Choroid plexus epithelial cell (primary cell): ENCODE results near the gene A2ML1.

Source experiments
- DNase-seq: peaks from one replicate; pipeline ENCODE4 v3.0.0-alpha.2; 2010; ENCODE audit warnings: low read depth
- H3K4me3 ChIP-seq: 2 replicates; pipeline ENCODE4 v1.5.1; 2011; ENCODE audit warnings: low read depth, mild to moderate bottlenecking, control low read depth, low read length, moderate library complexity
- CTCF ChIP-seq: conservative IDR thresholded peaks from 2 replicates; pipeline ENCODE4 v1.5.1; 2011; ENCODE audit warnings: low read depth, mild to moderate bottlenecking, control low read depth, inconsistent platforms, low read length, moderate library complexity

Gene A2ML1

GRCh38 chr12:8823565-8824300, 1.3 kb downstream of the A2ML1 start:
- peak; percentile 87 for TF ChIP-seq CTCF
- peak; percentile 56 for DNase-seq

GRCh38 chr12:8827551-8828256, 5.3 kb downstream of the A2ML1 start:
- DNase-seq = no peak
- no peak overlapping the region for H3K4me3 ChIP-seq
- TF ChIP-seq CTCF = no peak

More at GRCh38 chr12:8823565-8824300, 1.3 kb downstream of the A2ML1 start:
- H3K4me3 ChIP-seq = no peak overlapping the region

- TF ChIP-seq CTCF = no peak
Measured at GRCh38 chr12:8828257-8829124, 6.1 kb downstream of the A2ML1 start.

GRCh38 chr12:8829125-8829518, 6.7 kb downstream of the A2ML1 start:
- DNase-seq = no peak
- no peak for TF ChIP-seq CTCF
- no peak overlapping the region for H3K4me3 ChIP-seq

More at GRCh38 chr12:8828257-8829124, 6.1 kb downstream of the A2ML1 start:
- DNase-seq = no peak
- H3K4me3 ChIP-seq = no peak overlapping the region

GRCh38 chr12:8829621-8830020, 7.2 kb downstream of the A2ML1 start:
- no peak for TF ChIP-seq CTCF
- no peak overlapping the region for H3K4me3 ChIP-seq
- no peak for DNase-seq

GRCh38 chr12:8831116-8831515, 8.7 kb downstream of the A2ML1 start:
- no peak for DNase-seq
- H3K4me3 ChIP-seq = no peak overlapping the region
- TF ChIP-seq CTCF = no peak
